ENCODE results near the gene FRAS1.
"Not testable (repeated sequence)": the region's sequence is repeated elsewhere in the genome, so short reads cannot be mapped to it uniquely, and the experiment has no call there.

Gene FRAS1

GRCh38 chr4:78267790-78268189 is 210.7 kb downstream of the FRAS1 start:
- Histone ChIP-seq H3K27me3 (ENCODE audit: control insufficient read depth, insufficient read depth, low read length) (no peaks in the 10 kb centered on the region), H3K27ac (ENCODE audit: low read length) (no peak overlapping the region), H3K9me3 (ENCODE audit: control insufficient read depth, insufficient read depth, low read length) (peaks cover 2% of the 10 kb centered on the region; the same call in 1 of the 2 replicates), H3K4me1 (ENCODE audit: control insufficient read depth, insufficient read depth, low read length) (no peaks in the 10 kb centered on the region), H3K4me3 (ENCODE audit: low read length) (no peak overlapping the region), H3K36me3 (ENCODE audit: control insufficient read depth, insufficient read depth, low read length) (peaks cover 19% of the 10 kb centered on the region)
- DNase-seq (ENCODE audit: low read depth, low spot score) = no peak
- WGBS (ENCODE audit: insufficient coverage, insufficient read length) = no CpG with 5 or more reads among the region's 7 CpGs

GRCh38 chr4:78268597-78268996 is 211.5 kb downstream of the FRAS1 start:
- no peak for DNase-seq (ENCODE audit: low read depth, low spot score)
- H3K9me3 ChIP-seq (ENCODE audit: control insufficient read depth, insufficient read depth, low read length) = peaks cover 2% of the 10 kb centered on the region; the same call in 1 of the 2 replicates
- H3K36me3 ChIP-seq (ENCODE audit: control insufficient read depth, insufficient read depth, low read length) = peaks cover 19% of the 10 kb centered on the region
- WGBS (ENCODE audit: insufficient coverage, insufficient read length) = no CpG with 5 or more reads among the region's 2 CpGs
- no peaks in the 10 kb centered on the region for H3K4me1 ChIP-seq (ENCODE audit: control insufficient read depth, insufficient read depth, low read length)
- no peak overlapping the region for H3K4me3 ChIP-seq (ENCODE audit: low read length)
- no peak overlapping the region for H3K27ac ChIP-seq (ENCODE audit: low read length)
- H3K27me3 ChIP-seq (ENCODE audit: control insufficient read depth, insufficient read depth, low read length) = no peaks in the 10 kb centered on the region

- not testable (repeated sequence) for H3K36me3 ChIP-seq (ENCODE audit: control insufficient read depth, insufficient read depth, low read length); H3K4me1 ChIP-seq (ENCODE audit: control insufficient read depth, insufficient read depth, low read length); DNase-seq (ENCODE audit: low read depth, low spot score); H3K27ac ChIP-seq (ENCODE audit: low read length); H3K4me3 ChIP-seq (ENCODE audit: low read length); H3K9me3 ChIP-seq (ENCODE audit: control insufficient read depth, insufficient read depth, low read length); H3K27me3 ChIP-seq (ENCODE audit: control insufficient read depth, insufficient read depth, low read length)
- no CpG with 5 or more reads among the region's 4 CpGs for WGBS (ENCODE audit: insufficient coverage, insufficient read length)
Measured at GRCh38 chr4:78275450-78275849, 218.3 kb downstream of the FRAS1 start.

GRCh38 chr4:78286281-78286680 is 229.2 kb downstream of the FRAS1 start:
- Histone ChIP-seq H3K4me3 (ENCODE audit: low read length) (no peak overlapping the region), H3K27ac (ENCODE audit: low read length) (no peak overlapping the region), H3K4me1 (ENCODE audit: control insufficient read depth, insufficient read depth, low read length) (no peaks in the 10 kb centered on the region), H3K27me3 (ENCODE audit: control insufficient read depth, insufficient read depth, low read length) (no peaks in the 10 kb centered on the region), H3K9me3 (ENCODE audit: control insufficient read depth, insufficient read depth, low read length) (no peaks in the 10 kb centered on the region), H3K36me3 (ENCODE audit: control insufficient read depth, insufficient read depth, low read length) (peaks cover 5% of the 10 kb centered on the region)
- DNase-seq (ENCODE audit: low read depth, low spot score) = no peak
- WGBS (ENCODE audit: insufficient coverage, insufficient read length) = no CpG with 5 or more reads among the region's 5 CpGs

GRCh38 chr4:78288327-78288726 is 231.2 kb downstream of the FRAS1 start:
- no peak overlapping the region for H3K27ac ChIP-seq (ENCODE audit: low read length)

GRCh38 chr4:78291277-78291676 is 234.2 kb downstream of the FRAS1 start:
- no peak for DNase-seq (ENCODE audit: low read depth, low spot score)
- H3K27me3 ChIP-seq (ENCODE audit: control insufficient read depth, insufficient read depth, low read length) = no peaks in the 10 kb centered on the region
- H3K27ac ChIP-seq (ENCODE audit: low read length) = no peak overlapping the region
- whole genome bisulfite sequencing (ENCODE audit: insufficient coverage, insufficient read length) = no CpG with 5 or more reads among the region's 3 CpGs
- peaks cover 2% of the 10 kb centered on the region for H3K36me3 ChIP-seq (ENCODE audit: control insufficient read depth, insufficient read depth, low read length)
- no peaks in the 10 kb centered on the region for H3K4me1 ChIP-seq (ENCODE audit: control insufficient read depth, insufficient read depth, low read length)
- H3K4me3 ChIP-seq (ENCODE audit: low read length) = no peak overlapping the region
- H3K9me3 ChIP-seq (ENCODE audit: control insufficient read depth, insufficient read depth, low read length) = no peaks in the 10 kb centered on the region

More at GRCh38 chr4:78288327-78288726, 231.2 kb downstream of the FRAS1 start:
- H3K36me3 ChIP-seq (ENCODE audit: control insufficient read depth, insufficient read depth, low read length) = peaks cover 3% of the 10 kb centered on the region
- H3K4me3 ChIP-seq (ENCODE audit: low read length) = no peak overlapping the region
- WGBS (ENCODE audit: insufficient coverage, insufficient read length) = no CpG with 5 or more reads among the region's 2 CpGs
- no peaks in the 10 kb centered on the region for H3K27me3 ChIP-seq (ENCODE audit: control insufficient read depth, insufficient read depth, low read length)
- no peaks in the 10 kb centered on the region for H3K4me1 ChIP-seq (ENCODE audit: control insufficient read depth, insufficient read depth, low read length)
- DNase-seq (ENCODE audit: low read depth, low spot score) = no peak
- no peaks in the 10 kb centered on the region for H3K9me3 ChIP-seq (ENCODE audit: control insufficient read depth, insufficient read depth, low read length)

- Histone ChIP-seq H3K27ac (ENCODE audit: low read length) (no peak overlapping the region), H3K4me3 (ENCODE audit: low read length) (no peak overlapping the region), H3K27me3 (ENCODE audit: control insufficient read depth, insufficient read depth, low read length) (no peaks in the 10 kb centered on the region), H3K9me3 (ENCODE audit: control insufficient read depth, insufficient read depth, low read length) (no peaks in the 10 kb centered on the region), H3K36me3 (ENCODE audit: control insufficient read depth, insufficient read depth, low read length) (no peaks in the 10 kb centered on the region; the same call in 1 of the 2 replicates), H3K4me1 (ENCODE audit: control insufficient read depth, insufficient read depth, low read length) (no peaks in the 10 kb centered on the region)
- DNase-seq (ENCODE audit: low read depth, low spot score) = no peak
- whole genome bisulfite sequencing (ENCODE audit: insufficient coverage, insufficient read length) = no CpG with 5 or more reads among the region's 2 CpGs
Measured at GRCh38 chr4:78292341-78292740, 235.2 kb downstream of the FRAS1 start.

GRCh38 chr4:78292856-78293255 is 235.7 kb downstream of the FRAS1 start:
- Histone ChIP-seq H3K36me3 (ENCODE audit: control insufficient read depth, insufficient read depth, low read length) (no peaks in the 10 kb centered on the region; the same call in 1 of the 2 replicates), H3K27me3 (ENCODE audit: control insufficient read depth, insufficient read depth, low read length) (no peaks in the 10 kb centered on the region), H3K9me3 (ENCODE audit: control insufficient read depth, insufficient read depth, low read length) (no peaks in the 10 kb centered on the region), H3K4me3 (ENCODE audit: low read length) (no peak overlapping the region), H3K4me1 (ENCODE audit: control insufficient read depth, insufficient read depth, low read length) (no peaks in the 10 kb centered on the region), H3K27ac (ENCODE audit: low read length) (no peak overlapping the region)
- WGBS (ENCODE audit: insufficient coverage, insufficient read length) = no CpG with 5 or more reads among the region's 2 CpGs
- no peak for DNase-seq (ENCODE audit: low read depth, low spot score)

- H3K9me3 ChIP-seq (ENCODE audit: control insufficient read depth, insufficient read depth, low read length) = no peaks in the 10 kb centered on the region
- no peak for DNase-seq (ENCODE audit: low read depth, low spot score)
- H3K27me3 ChIP-seq (ENCODE audit: control insufficient read depth, insufficient read depth, low read length) = no peaks in the 10 kb centered on the region
- WGBS (ENCODE audit: insufficient coverage, insufficient read length) = no CpG with 5 or more reads among the region's 1 CpG
- no peaks in the 10 kb centered on the region; the same call in 1 of the 2 replicates for H3K36me3 ChIP-seq (ENCODE audit: control insufficient read depth, insufficient read depth, low read length)
- no peak overlapping the region for H3K27ac ChIP-seq (ENCODE audit: low read length)
- no peaks in the 10 kb centered on the region for H3K4me1 ChIP-seq (ENCODE audit: control insufficient read depth, insufficient read depth, low read length)
- no peak overlapping the region for H3K4me3 ChIP-seq (ENCODE audit: low read length)
Measured at GRCh38 chr4:78293348-78293747, 236.2 kb downstream of the FRAS1 start.

- no peak overlapping the region for H3K4me3 ChIP-seq (ENCODE audit: low read length)
- no peaks in the 10 kb centered on the region for H3K27me3 ChIP-seq (ENCODE audit: control insufficient read depth, insufficient read depth, low read length)
- no CpG with 5 or more reads among the region's 4 CpGs for WGBS (ENCODE audit: insufficient coverage, insufficient read length)
- DNase-seq (ENCODE audit: low read depth, low spot score) = no peak
- no peaks in the 10 kb centered on the region for H3K9me3 ChIP-seq (ENCODE audit: control insufficient read depth, insufficient read depth, low read length)
- H3K27ac ChIP-seq (ENCODE audit: low read length) = no peak overlapping the region
- no peaks in the 10 kb centered on the region; the same call in 1 of the 2 replicates for H3K36me3 ChIP-seq (ENCODE audit: control insufficient read depth, insufficient read depth, low read length)
- H3K4me1 ChIP-seq (ENCODE audit: control insufficient read depth, insufficient read depth, low read length) = no peaks in the 10 kb centered on the region
Measured at GRCh38 chr4:78293821-78294301, 236.7 kb downstream of the FRAS1 start.

GRCh38 chr4:78296261-78296660 is 239.1 kb downstream of the FRAS1 start:
- no peak overlapping the region for H3K4me3 ChIP-seq (ENCODE audit: low read length)
- H3K27me3 ChIP-seq (ENCODE audit: control insufficient read depth, insufficient read depth, low read length) = no peaks in the 10 kb centered on the region
- H3K9me3 ChIP-seq (ENCODE audit: control insufficient read depth, insufficient read depth, low read length) = no peaks in the 10 kb centered on the region
- no peak overlapping the region for H3K27ac ChIP-seq (ENCODE audit: low read length)
- whole genome bisulfite sequencing (ENCODE audit: insufficient coverage, insufficient read length) = no CpG with 5 or more reads among the region's 3 CpGs
- no peak for DNase-seq (ENCODE audit: low read depth, low spot score)
- H3K4me1 ChIP-seq (ENCODE audit: control insufficient read depth, insufficient read depth, low read length) = no peaks in the 10 kb centered on the region
- H3K36me3 ChIP-seq (ENCODE audit: control insufficient read depth, insufficient read depth, low read length) = peaks cover 3% of the 10 kb centered on the region; the same call in 1 of the 2 replicates
